Adipose tissue (tissue), 3 donors: Measurements from ENCODE around the gene PHTF2. TPM values are rescaled to one million over a fixed set of nuclear protein-coding genes. Genes with fewer than 3 reads are reported as not detected.

Experiments used
- H3K27ac ChIP-seq: one replicate; pipeline ENCODE4 v1.5.1; 2013; ENCODE audit warnings: low read depth, low read length
- WGBS, 3 donors: extraction: QIAGEN DNeasy Blood & Tissue Kit; methylation state at CpG; one replicate each; pipeline ENCODE4 v1.1.7; 2013; 5-methylcytosine and 5-hydroxymethylcytosine counted together
- polyA plus RNA-seq, 3 donors: library from polyadenylated mRNA; stranded (reverse); fragments of 200-250 nt; gene quantifications; one replicate each; pipeline ENCODE4 v1.2.3, GENCODE V29; 2013
- donor health status: healthy with polysubstance abuse.
- donor health status: Bipolar disorder and iron deficiency.
- donor health status: healthy.

PHTF2 gene
- polyA plus RNA-seq, 3 donors: 2.2 to 4.7 (median 4.2) TPM

DNA sequence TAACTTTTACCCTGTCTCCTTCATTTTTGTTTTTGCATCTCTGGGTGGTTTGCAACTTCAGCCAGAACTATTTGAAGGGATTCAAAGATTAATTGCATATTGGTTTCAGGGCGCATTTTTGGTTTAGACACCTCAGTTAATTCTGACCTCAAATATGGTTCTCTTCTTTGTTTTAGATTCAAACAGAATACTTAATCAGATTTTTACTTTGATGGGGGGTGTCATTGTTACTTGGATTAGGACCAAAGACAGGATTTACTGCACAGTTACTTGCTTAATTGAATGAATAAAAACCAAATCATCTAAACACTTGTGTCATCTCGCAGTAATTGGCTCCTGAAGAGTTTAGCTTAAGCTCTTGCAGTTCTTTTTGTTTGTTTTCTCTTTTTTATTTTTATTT is 100.9 kb downstream of the PHTF2 start:
- H3K27ac ChIP-seq: no peak overlapping the region
- 97 to 98% (median 97%) methylated on average over 2 of the region's 2 CpGs for WGBS, 3 donors

DNA sequence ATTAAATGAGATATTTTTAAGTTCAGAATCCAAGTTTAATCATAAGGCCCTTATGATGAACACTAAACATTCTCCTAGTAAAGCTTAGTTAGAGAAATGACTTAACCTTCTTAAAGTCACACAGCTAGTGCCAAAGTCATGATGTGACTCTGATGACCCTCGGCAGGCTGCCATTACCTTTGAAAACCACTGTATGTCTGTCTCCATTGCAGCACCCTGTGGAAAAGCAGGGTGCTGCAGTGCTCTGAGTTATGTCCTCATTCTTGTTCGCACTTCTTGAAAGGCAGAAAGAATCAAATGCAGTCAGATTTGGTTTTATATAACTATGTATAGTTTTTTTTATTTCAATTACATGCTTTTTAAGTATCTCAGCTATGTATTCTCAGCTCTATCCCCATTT is 105.0 kb downstream of the PHTF2 start:
- 87 to 92% (median 87%) methylated on average over 2 of the region's 2 CpGs for WGBS, 3 donors
- H3K27ac ChIP-seq: no peak overlapping the region

DNA sequence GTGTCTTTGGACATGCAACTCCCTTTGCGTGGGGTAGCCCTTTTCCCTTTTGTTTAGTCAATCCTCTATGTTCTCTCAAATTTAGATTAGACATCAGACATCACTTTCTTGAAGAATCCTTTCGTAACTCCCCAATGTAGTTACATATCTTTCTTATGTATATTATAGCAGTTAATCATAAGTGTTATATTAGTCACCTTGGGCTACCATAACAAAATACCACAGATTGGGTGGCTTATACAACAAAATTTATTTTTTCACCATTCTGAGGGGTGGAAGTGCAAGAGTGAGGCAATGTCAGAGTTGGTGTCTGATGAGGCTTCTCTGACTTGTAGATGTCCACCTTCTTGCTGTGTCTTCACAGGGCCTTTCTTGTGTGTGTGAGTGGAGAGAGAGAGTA is 105.7 kb downstream of the PHTF2 start:
- WGBS, 3 donors: 95 to 99% (median 97%) methylated on average over 2 of the region's 2 CpGs

DNA sequence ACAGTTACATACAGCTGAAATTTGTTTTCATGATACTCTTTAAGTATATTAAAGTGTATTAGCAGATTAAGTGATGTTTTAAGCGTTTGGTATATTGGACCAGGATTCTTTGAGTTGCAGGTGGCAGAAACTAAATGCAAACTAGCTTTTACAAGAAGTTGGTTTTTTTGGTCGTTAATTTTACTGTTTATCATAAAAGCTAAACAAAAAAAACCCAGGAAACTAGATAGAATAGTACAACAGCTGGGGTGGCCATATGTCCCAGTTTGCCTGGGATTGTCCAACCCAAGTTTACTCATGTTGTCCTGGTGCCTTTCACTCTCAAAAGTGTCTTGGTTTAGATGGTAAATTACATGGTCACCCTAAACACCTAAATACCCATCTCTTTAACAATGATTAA is 108.7 kb downstream of the PHTF2 start:
- 83 to 90% (median 85%) methylated on average over 2 of the region's 2 CpGs for WGBS, 3 donors

More for the DNA sequence above, 105.7 kb downstream of the PHTF2 start:
- H3K27ac ChIP-seq: no peak overlapping the region

DNA sequence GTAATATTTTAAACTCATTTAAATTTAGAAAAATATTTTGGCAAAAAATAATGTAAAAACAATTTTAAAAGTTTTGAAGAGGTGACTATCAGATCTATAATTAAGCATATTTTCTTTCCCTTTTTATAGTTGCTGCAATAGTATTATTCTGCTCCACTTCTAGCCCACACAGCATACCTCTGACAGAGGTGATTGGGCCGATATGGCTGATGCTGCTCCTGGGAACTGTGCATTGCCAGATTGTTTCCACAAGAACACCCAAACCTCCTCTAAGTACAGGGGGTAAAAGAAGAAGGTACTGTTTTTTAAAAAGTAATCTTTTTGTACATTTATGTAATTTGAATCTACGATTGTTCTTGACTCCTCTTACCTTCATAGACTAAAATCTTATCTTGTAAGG is 110.1 kb downstream of the PHTF2 start:
- WGBS, 3 donors: 60 to 99% (median 94%) methylated on average over 2 of the region's 2 CpGs

More for the DNA sequence above, 108.7 kb downstream of the PHTF2 start:
- H3K27ac ChIP-seq: no peak overlapping the region

DNA sequence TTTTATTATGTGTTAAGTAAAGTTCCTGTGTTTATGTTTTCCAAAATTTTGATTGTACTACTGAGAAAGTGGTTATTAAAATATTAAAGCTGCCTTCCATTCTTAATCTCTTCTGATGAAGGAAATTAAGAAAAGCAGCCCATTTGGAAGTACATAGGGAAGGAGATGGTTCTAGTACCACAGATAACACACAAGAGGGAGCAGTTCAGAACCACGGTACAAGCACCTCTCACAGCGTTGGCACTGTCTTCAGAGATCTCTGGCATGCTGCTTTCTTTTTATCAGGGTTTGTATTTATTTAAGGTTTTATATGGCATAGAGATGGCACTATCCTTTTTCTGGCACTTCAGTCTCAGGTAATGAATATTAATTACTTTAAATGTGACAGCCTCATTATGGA is 111.6 kb downstream of the PHTF2 start:
- H3K27ac ChIP-seq: no peak overlapping the region

More for the DNA sequence above, 110.1 kb downstream of the PHTF2 start:
- no peak overlapping the region for H3K27ac ChIP-seq

DNA sequence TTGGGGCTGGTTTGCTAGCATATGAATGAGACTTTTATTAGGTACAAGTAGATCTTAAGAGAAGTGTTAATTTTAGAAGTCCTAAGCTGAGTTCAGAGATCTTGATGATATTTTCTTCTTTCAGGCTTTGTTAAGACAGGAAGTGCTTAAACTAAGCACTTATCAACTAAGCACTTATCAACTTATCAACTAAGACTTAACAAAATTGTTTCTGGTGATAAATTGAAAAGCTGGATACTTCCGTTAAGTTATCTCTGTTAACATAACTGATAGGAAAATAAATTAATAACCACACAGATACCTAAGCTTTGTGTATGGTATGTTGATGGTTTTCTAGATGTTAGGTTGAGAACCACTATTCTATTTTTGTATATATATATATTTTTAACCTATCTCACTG is 113.7 kb downstream of the PHTF2 start:
- 53 to 94% (median 90%) methylated on average over 1 of the region's 1 CpG for WGBS, 3 donors
- H3K27ac ChIP-seq: no peak overlapping the region

More for the DNA sequence above, 111.6 kb downstream of the PHTF2 start:
- 68 to 91% (median 85%) methylated on average over 2 of the region's 2 CpGs for WGBS, 3 donors

DNA sequence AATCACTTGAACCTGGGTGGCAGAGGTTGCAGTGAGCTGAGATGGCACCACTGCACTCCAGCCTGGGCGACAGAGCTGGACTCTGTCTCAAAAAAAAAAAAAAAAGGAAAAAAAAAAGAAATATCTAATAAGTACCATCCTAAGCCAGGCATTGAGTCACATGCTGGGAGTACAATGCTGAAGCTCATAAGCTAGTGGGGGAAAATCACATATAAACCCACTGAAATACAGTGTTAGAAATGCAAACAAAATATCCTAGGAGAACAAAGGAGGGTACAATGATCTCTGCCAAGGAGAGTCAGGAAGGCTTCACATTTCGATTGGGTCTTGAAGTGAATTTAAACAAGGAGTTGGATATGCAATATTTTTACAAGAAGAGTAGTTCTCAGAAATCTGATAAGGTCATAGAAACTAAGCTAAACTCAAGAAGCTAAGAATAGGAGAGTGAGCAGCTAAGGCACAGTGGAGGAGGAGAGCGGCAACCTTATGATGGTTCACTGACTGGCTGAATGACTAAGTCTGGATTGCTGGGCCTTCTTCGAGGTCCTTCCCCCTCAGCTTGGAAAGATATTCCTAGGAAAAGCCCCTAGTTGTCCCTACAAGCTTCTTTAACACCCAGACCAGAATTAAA is 115.5 kb downstream of the PHTF2 start:
- no peak overlapping the region for H3K27ac ChIP-seq
- WGBS, 3 donors: 82 to 98% (median 95%) methylated on average over 4 of the region's 4 CpGs

DNA sequence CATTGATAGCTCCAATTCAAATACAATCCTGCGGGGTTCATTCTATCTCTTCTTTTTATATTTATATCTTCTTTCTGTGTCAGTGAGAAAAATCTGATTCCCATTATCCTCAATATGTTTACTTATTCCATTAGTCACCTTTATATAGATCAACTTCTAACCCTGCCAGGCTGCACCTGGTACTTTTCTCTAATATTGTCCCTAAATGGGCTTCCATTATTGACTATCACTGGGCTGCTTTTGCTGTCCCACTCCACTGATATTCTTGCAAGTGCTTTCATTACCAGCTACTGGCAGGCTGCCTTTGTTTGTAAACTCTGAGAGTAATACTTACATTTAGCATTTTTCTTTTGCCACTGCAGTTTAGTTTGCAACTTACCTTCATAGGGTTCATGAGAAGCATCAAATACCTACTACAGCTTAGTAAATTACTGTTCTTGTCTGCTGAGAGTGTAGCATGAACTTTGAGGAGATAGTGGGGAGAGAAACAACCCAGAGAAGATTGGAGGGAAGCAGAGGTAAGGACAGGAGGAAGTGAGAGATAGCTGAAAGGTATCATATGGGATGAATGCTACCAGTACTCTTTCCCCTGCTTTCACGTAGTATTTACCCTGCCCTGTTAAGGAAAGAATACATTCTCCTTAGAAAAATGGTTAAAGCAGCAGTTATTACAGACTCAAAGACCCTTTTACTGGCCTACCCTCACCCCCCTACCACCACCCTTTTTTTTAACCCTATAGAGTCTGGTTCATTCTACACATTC is 119.1 kb downstream of the PHTF2 start:
- no peak overlapping the region for H3K27ac ChIP-seq
- WGBS, 3 donors: 61 to 98% (median 98%) methylated on average over 2 of the region's 2 CpGs

DNA sequence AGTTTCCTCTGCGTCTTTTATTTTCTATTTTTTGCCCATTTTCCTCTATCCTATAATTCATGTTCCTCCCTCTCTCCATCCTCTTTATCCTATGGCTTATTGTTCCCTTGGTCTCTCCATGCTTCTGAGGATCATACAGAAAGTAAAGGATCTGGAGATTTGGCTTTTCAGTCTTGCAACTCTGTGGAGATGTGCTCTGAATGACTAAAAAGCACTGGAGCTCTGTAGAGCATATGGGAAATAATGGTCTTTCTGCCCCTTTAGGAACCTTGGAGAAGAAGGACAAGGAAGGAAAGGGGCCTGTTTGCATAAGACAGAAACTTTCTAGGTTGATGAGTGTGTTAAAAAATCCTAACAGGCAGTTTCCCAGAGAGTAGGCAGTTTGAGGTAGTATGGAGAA is 120.1 kb downstream of the PHTF2 start:
- WGBS, 3 donors: 80 to 94% (median 89%) methylated on average over 1 of the region's 1 CpG
- H3K27ac ChIP-seq: no peak overlapping the region

DNA sequence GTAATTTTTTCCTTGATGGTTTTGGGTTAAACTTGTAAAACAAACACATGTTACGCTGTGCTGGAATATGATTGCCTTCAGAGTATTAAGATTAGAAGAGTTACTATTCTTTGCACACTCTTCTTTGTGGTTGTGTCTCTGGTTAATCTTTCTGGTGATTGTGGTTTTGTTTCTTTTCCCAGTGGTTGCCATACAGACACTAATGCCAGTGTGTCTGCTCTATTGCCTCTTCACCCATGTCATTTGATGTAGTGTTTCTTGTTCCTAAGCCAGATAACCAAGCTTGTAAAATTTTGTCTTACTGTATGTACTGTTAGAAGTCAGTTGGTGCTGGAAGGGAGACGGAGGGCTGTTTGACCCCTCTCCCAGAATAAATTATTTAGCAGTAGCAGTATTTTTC is 124.8 kb downstream of the PHTF2 start:
- 65 to 87% (median 71%) methylated on average over 2 of the region's 2 CpGs for WGBS, 3 donors
- no peak overlapping the region for H3K27ac ChIP-seq

DNA sequence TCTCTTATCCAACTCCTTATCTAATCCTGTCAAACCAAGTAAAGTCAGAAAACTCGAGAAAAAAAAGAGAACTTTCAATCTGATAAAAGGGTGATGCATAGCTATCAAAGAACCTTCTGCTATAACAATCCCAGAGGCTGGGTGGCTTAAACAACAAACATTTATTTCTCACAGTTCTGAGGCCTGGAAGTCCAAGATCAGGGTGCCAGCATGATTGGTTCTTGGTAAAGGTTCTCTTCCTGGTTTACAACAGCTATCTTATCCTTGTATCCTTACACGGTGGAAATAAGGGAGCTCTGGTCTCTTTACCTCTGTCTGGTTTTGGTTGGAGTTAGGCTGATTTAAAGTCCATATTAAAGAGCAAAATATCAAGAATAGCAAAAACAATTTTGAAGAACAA is 131.9 kb downstream of the PHTF2 start:
- WGBS, 3 donors: 46 to 85% (median 82%) methylated on average over 2 of the region's 2 CpGs
- H3K27ac ChIP-seq: no peak overlapping the region

DNA sequence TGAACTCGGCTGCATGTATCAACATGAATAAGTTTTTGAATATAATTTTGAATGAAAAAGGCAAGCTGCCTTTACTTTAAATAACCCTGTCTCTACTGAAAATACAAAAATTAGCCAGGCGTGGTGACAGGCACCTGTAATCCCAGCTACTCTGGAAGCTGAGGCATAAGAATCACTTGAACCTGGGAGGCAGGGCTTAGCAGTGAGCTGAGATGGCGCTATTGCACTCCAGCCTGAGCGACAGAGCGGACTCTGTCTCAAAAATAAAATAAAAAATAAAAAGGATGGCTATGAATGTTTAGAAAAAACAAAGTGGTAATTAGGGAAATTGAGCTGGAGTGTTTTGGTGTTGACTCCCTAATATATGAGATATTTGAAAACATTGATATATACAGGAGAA is 133.3 kb downstream of the PHTF2 start:
- 66 to 88% (median 85%) methylated on average over 5 of the region's 5 CpGs for WGBS, 3 donors
- no peak overlapping the region for H3K27ac ChIP-seq

DNA sequence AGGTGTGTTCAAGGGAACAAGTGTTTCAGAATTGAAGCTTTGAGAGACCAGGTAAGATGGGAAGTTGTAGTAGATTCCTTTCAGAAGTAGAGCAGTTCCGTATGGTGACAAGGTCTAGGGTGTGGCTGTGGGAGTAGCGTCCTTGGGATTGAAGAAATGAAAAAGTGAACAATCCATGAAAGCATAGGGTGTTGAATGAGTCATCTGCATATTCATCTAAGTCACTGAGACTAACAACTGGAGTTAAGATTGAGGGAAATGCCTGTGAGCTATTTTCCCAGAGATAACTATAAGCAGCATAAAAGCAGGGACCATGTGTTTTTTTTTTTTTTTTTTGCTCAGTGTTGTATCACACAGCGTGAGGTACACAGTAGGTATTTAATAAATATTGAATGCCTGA is 134.8 kb downstream of the PHTF2 start:
- H3K27ac ChIP-seq: no peak overlapping the region
- 83 to 93% (median 91%) methylated on average over 3 of the region's 3 CpGs for WGBS, 3 donors

DNA sequence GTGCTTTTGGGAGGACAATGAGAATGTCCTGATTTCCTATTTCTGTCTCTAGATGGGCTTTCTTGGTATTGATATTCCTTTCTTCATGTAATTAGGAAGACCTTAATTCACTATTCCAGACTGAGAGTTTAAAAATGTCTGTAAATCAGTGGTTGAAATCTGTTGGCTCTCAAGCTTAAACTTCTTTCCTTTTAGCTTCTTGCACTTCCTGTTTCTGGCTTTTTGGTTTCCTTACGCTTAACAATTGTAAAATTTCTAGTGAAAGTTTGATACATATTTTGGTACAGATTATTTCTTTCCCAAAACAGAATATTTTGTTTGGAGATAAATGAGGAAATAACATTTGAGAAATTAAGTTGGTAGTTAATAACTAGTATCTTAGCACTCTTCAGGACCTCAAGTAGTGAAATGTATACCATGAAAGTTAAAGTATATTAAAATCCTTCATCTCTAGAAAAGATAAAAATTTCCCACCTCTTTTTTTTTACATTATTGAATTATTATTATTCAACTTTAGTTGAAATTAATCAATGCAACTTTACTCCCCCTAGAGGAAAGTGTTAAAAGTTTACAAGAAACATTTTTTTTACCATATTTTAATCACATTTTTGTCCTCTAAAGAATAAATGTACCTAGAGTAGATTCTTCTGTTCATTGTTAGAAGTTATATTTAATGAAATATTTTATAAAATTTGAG is 137.2 kb downstream of the PHTF2 start:
- no peak overlapping the region for H3K27ac ChIP-seq
- WGBS, 3 donors: 37 to 57% (median 42%) methylated on average over 1 of the region's 1 CpG

DNA sequence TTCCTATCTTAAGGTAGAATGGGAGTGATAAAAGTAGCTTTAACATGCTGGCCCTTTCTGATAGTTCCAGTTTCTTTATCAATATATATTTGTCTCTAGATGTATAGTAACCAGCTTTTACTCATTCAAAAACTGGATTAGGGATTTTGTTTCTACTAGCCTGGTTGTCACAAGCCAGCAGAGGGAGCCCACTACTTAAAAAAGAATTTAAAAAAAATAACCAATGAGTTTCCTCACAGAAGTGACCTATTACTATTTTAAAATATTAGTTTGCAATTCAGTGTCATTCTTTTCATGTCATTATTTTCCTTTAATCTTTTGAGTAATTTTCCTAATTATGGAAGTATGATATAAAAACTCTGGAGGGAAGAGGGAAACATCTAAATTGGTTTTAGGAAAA is 142.1 kb downstream of the PHTF2 start:
- H3K27ac ChIP-seq: no peak overlapping the region

DNA sequence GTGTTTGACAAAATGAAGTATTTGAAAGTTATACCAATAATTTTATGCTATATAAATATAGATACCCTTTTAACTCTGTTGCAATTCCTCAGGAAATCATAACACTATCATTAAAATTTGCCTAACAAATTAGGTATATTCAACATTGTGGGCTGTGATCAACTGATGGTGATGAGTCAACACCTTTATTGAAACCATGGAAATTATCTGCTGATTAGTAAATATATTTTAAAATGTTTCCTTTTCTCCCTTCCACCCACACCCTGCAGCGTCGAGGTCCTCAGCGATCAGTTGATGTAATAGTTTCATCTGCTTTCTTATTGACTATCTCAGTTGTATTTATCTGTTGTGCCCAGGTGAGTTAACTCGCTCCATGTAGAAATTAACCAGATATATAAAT is 143.9 kb downstream of the PHTF2 start:
- H3K27ac ChIP-seq: no peak overlapping the region
- 75 to 90% (median 88%) methylated on average over 4 of the region's 4 CpGs for WGBS, 3 donors

DNA sequence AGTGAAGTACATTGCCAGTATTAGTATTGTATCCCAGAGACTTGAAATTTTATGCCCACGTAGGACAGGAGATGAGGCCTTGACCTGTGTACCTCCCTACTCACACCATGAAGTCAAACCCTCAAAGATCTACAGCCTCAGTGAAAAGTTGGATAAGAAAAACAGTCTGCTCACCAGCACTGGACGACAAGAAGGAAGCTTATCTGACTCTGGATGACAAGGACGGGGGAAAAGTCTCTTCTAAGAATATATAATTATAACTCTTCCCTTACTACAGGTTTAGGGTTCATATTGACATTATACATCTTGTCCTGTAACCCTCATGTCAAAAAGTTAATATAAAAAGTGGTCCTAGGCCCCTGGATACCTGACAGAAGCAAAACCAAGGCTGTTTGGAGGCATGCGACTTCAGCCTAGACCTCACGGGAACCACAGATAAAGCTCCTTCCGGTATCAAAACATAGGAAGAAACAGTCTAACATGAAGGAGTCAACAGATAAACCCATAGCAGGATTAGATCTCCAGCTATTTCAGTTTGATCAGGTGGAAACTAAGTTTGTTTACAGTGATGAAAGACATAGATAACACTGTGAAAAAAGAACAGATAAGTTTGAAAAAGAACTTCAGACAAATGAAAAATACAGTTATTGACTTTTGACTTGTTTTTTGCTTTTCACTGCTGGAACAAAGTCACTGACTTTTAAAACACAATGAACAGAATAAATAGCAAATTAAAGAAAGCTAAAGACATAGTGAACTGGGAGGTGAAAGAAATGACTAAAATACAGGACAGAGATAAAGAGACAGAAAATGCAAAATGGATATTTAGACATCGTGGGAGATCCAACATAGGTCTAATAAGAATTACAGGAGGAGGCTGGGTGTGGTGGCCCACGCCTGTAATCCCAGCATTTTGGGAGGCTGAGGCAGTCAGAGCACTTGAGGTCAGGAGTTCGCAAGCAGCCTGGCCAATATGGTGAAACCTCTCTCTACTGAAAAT is 145.9 kb downstream of the PHTF2 start:
- 77 to 96% (median 90%) methylated on average over 9 of the region's 9 CpGs for WGBS, 3 donors
- no peak overlapping the region for H3K27ac ChIP-seq
